B cell (primary cell): ENCODE measurements around the gene PAQR5. TPM values are rescaled to one million over a fixed set of nuclear protein-coding genes. Genes with fewer than 3 reads are reported as not detected.
"Not testable (repeated sequence)": the region's sequence is repeated elsewhere in the genome, so short reads cannot be mapped to it uniquely, and the experiment has no call there.

Source experiments
- ATAC-seq: fragments of 200-7000 bp; cut with Tn5 transposase; one replicate; pipeline ENCODE4 v1.10.0; 2021; ENCODE audit warnings: low read depth, mild to moderate bottlenecking, moderate number of reproducible peaks, moderate library complexity
- CTCF ChIA-PET: fragments of 350-600 bp; sonication (Branson Sonifier 250); formaldehyde crosslinking; loops from one replicate; lab custom pipeline; 2021; ENCODE audit warnings: antibody characterized with exemption, inconsistent platforms; lab: Charles Lee
- POLR2A ChIA-PET: fragments of 350-600 bp; sonication (Branson Sonifier 250); formaldehyde crosslinking; loops from one replicate; lab custom pipeline; 2021; ENCODE audit warnings: antibody characterized with exemption; lab: Charles Lee
- DNase-seq: peaks from one replicate; pipeline ENCODE4 v3.0.0; 2013
- H2AFZ ChIP-seq: 2 replicates; pipeline ENCODE4 v1.6.1; 2012; ENCODE audit warnings: mild to moderate bottlenecking, low read depth, low read length; ENCODE audit not compliant: insufficient read depth, poor library complexity, severe bottlenecking
- H3K27ac ChIP-seq, 2 donors: 1 replicate in 1 of 2; 2 replicates in 1 of 2; pipeline ENCODE4 v1.5.1; 2012 to 2013; ENCODE audit warnings: low read length in 2 of 2, mild to moderate bottlenecking in 2 of 2, moderate library complexity in 1 of 2
- H3K27me3 ChIP-seq, 4 experiments: fragments of 200-600 bp in 1 of 4; sonication (generic) in 1 of 4; replicated peaks in 1 of 4; 1 replicate in 2 of 4; 2 replicates in 2 of 4; pipeline versions ENCODE4 v1.6.1 to v1.7.0; 2013 to 2016; ENCODE audit warnings: low read length in 3 of 4, mild to moderate bottlenecking in 2 of 4, mixed read lengths in 1 of 4, moderate library complexity in 1 of 4; ENCODE audit not compliant: insufficient read depth in 4 of 4, control insufficient read depth in 3 of 4; ENCODE audit errors: control extremely low read depth in 1 of 4
- H3K36me3 ChIP-seq, 2 experiments: replicated peaks in 1 of 2; 1 replicate in 1 of 2; 2 replicates in 1 of 2; pipeline versions ENCODE4 v1.6.1 to v1.7.1; 2013; ENCODE audit warnings: low read length in 1 of 2; ENCODE audit not compliant: insufficient read depth in 2 of 2, control insufficient read depth in 1 of 2; ENCODE audit errors: control extremely low read depth in 1 of 2, extremely low read depth in 1 of 2
- H3K4me1 ChIP-seq, 2 donors: fragments of 200-600 bp in 1 of 2; sonication (generic) in 1 of 2; 1 replicate in 1 of 2; 2 replicates in 1 of 2; pipeline versions ENCODE4 v1.5.1 to v1.6.1; 2013 to 2017; ENCODE audit warnings: low read length in 2 of 2; ENCODE audit not compliant: control insufficient read depth in 2 of 2, insufficient read depth in 2 of 2
- H3K4me2 ChIP-seq: replicated peaks from 2 replicates; pipeline ENCODE3; 2012; ENCODE audit warnings: mild to moderate bottlenecking, low read depth, low read length; ENCODE audit not compliant: poor library complexity, severe bottlenecking
- H3K4me3 ChIP-seq, 5 experiments: fragments of 200-600 bp in 1 of 5; sonication (generic) in 1 of 5; 1 replicate in 3 of 5; 2 replicates in 2 of 5; pipeline versions ENCODE4 v1.5.1 to v1.7.0; 2011 to 2016; ENCODE audit warnings: low read length in 4 of 5, mild to moderate bottlenecking in 4 of 5, low read depth in 2 of 5, control low read depth in 1 of 5, moderate library complexity in 1 of 5; ENCODE audit not compliant: insufficient read depth in 1 of 5; ENCODE audit errors: control extremely low read depth in 1 of 5, extremely low read depth in 1 of 5
- H3K79me2 ChIP-seq: fragments of 200-600 bp; sonication (generic); one replicate; pipeline ENCODE4 v1.6.0; 2016; ENCODE audit warnings: low read length; ENCODE audit not compliant: control insufficient read depth, insufficient read depth
- H3K9ac ChIP-seq: fragments of 200-600 bp; sonication (generic); 2 replicates; pipeline ENCODE4 v1.6.1; 2017; ENCODE audit warnings: mild to moderate bottlenecking, low read length, moderate library complexity
- H3K9me3 ChIP-seq, 3 donors: one replicate each; pipeline versions ENCODE4 v1.6.1 to v1.7.1; 2013; ENCODE audit warnings: low read length in 2 of 3; ENCODE audit not compliant: control insufficient read depth in 2 of 3, insufficient read depth in 1 of 3; ENCODE audit errors: control extremely low read depth in 1 of 3
- H4K20me1 ChIP-seq: 2 replicates; pipeline ENCODE4 v1.6.0; 2012; ENCODE audit warnings: mild to moderate bottlenecking, low read length; ENCODE audit not compliant: insufficient read depth, control insufficient read depth, poor library complexity, severe bottlenecking
- H3K27ac Mint-ChIP-seq: one replicate; pipeline ENCODE4 v1.8.0; 2021; ENCODE audit warnings: mixed read lengths
- H3K27me3 Mint-ChIP-seq: one replicate; pipeline ENCODE4 v1.8.0; 2021; ENCODE audit warnings: mixed read lengths
- H3K4me1 Mint-ChIP-seq: one replicate; pipeline ENCODE4 v1.8.0; 2021; ENCODE audit warnings: mixed read lengths
- H3K4me3 Mint-ChIP-seq: one replicate; pipeline ENCODE4 v1.8.0; 2021; ENCODE audit warnings: mixed read lengths
- H3K9me3 Mint-ChIP-seq: one replicate; pipeline ENCODE4 v1.8.0; 2022; ENCODE audit warnings: mixed read lengths; ENCODE audit not compliant: insufficient read depth
- EZH2 ChIP-seq: IDR thresholded peaks from 2 replicates; pipeline ENCODE4 v1.6.1; 2012; ENCODE audit warnings: borderline replicate concordance, low read depth, mild to moderate bottlenecking, moderate library complexity, low read length; ENCODE audit not compliant: insufficient read depth, poor library complexity, severe bottlenecking
- WGBS: methylation state at CpG from one replicate; pipeline ENCODE4 v1.1.5; 2013; ENCODE audit warnings: missing lambda C conversion rate; ENCODE audit not compliant: insufficient coverage; 5-methylcytosine and 5-hydroxymethylcytosine counted together
- intact Hi-C: fragments of 100-400 bp; cut with micrococcal nuclease; formaldehyde crosslinking; loops from one replicate; pipeline ENCODE4 v1.10.0; 2022
- polyA plus RNA-seq: library from polyadenylated mRNA; depleted of rRNA; stranded (reverse); fragments of >200 nt; gene quantifications from 2 replicates; pipeline ENCODE4 v1.2.3, GENCODE V29; 2012
- total RNA-seq, 2 donors: library from RNA; stranded (reverse); fragments of 120-200 nt in 1 of 2; gene quantifications; 1 replicate in 1 of 2; 2 replicates in 1 of 2; pipeline versions ENCODE4 v1.2.3 to v1.2.4, GENCODE V29; 2013 to 2022
- TF ChIP-seq, protein P1 (sequence below): fragments of 200-600 bp; IDR thresholded peaks from one replicate; pipeline ENCODE4 v1.8.0; 2022; ENCODE audit warnings: antibody characterized with exemption, mild to moderate bottlenecking

PAQR5 gene
- total and polyA plus RNA-seq, 2 donors (not counting 1 experiment from before 2014, with no cell fraction given) = not detected

DNA sequence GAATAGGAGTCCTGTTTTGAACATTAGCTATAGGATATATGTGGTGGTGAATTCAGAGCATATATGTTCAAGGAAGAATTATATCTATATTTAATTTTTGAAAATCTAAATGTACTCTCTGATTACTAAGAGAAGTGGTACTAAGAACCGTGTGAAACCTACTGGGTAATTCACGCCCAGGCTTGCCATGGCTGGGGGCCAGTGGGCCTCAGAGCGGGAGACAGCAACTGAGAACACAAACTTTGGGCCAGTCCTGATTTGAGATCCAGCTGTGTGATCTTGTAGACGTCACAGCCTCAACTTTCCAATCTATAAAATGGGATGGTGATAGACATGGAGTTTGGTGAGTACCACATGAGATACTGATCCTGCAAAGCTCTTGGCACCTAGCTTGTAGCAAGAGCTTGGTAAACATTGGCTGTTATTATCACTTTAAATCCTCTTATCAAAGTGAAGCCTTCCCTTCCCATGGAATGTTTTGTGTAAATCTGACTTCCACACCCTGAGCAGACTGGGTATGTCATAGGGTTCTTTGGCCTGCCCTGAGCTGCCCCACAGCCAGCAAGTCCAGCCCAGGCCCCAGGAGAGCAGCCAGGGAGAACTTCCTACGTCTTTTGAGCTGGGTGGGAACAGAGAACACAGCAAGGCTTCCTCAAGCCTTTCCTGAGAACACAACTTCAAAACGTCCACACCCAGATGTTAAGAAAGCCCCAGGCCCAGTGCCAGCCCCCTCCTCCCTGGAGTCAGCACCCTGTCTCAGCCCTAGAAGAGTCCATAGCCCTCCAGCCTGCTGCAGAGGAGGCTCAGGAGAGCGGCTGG lies 8.2 kb upstream of the PAQR5 start:
- H3K9me3 Mint-ChIP-seq = no peaks in the 10 kb centered on the region
- H3K4me1 Mint-ChIP-seq = no peaks in the 10 kb centered on the region
- Histone ChIP-seq H3K4me2 (no peak overlapping the region), H3K27me3 (no peaks in the 10 kb centered on the region), H3K27ac (no peak overlapping the region), H3K4me3 (no peak overlapping the region), H3K9ac (no peak overlapping the region), H3K9me3 (no peaks in the 10 kb centered on the region), H3K36me3 (no peaks in the 10 kb centered on the region), H3K79me2 (no peaks in the 10 kb centered on the region), H2AFZ (no peak overlapping the region), H3K4me1 (no peaks in the 10 kb centered on the region), H4K20me1 (no peaks in the 10 kb centered on the region)
- WGBS = 72% methylated on average over 6 of the region's 7 CpGs
- no peak overlapping the region for H3K4me3 Mint-ChIP-seq
- H3K27me3 Mint-ChIP-seq = peaks cover 6% of the 10 kb centered on the region
- ATAC-seq = no peak
- POLR2A ChIA-PET = no interaction called here
- CTCF ChIA-PET = no interaction called here
- H3K27ac Mint-ChIP-seq = no peak overlapping the region
- no peak for DNase-seq
- TF ChIP-seq, protein P1, sequence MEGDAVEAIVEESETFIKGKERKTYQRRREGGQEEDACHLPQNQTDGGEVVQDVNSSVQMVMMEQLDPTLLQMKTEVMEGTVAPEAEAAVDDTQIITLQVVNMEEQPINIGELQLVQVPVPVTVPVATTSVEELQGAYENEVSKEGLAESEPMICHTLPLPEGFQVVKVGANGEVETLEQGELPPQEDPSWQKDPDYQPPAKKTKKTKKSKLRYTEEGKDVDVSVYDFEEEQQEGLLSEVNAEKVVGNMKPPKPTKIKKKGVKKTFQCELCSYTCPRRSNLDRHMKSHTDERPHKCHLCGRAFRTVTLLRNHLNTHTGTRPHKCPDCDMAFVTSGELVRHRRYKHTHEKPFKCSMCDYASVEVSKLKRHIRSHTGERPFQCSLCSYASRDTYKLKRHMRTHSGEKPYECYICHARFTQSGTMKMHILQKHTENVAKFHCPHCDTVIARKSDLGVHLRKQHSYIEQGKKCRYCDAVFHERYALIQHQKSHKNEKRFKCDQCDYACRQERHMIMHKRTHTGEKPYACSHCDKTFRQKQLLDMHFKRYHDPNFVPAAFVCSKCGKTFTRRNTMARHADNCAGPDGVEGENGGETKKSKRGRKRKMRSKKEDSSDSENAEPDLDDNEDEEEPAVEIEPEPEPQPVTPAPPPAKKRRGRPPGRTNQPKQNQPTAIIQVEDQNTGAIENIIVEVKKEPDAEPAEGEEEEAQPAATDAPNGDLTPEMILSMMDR = no peak
- no peak for TF ChIP-seq EZH2
- intact Hi-C loops = no loop called here

- H4K20me1 ChIP-seq, H3K27ac Mint-ChIP-seq, ATAC-seq, H3K9ac ChIP-seq, POLR2A ChIA-PET, H3K9me3 Mint-ChIP-seq, H3K27me3 ChIP-seq, H3K4me3 Mint-ChIP-seq, H3K36me3 ChIP-seq, H3K4me1 ChIP-seq, H3K79me2 ChIP-seq, H2AFZ ChIP-seq, H3K4me2 ChIP-seq, H3K27ac ChIP-seq, intact Hi-C loops, H3K9me3 ChIP-seq, H3K4me3 ChIP-seq, H3K4me1 Mint-ChIP-seq, DNase-seq: not testable (repeated sequence)
- CTCF ChIA-PET = interaction anchor here (0.5 kb wide), 1 partner anchor 510 kb away, joined by 3 read pairs; no protein-coding TSS in a partner anchor
- WGBS = 79% methylated on average over 8 of the region's 10 CpGs
- H3K27me3 Mint-ChIP-seq = peaks cover 11% of the 10 kb centered on the region
These were observed 7.1 kb upstream of the PAQR5 start for GRCh38 chr15:69291651-69292050.
